Measurements from ENCODE around the gene NCAN. TPM values are rescaled to one million over a fixed set of nuclear protein-coding genes. Genes with fewer than 3 reads are reported as not detected.

NCAN gene
- total RNA-seq, 1 donor from 2014 or later, result not detected

DNA sequence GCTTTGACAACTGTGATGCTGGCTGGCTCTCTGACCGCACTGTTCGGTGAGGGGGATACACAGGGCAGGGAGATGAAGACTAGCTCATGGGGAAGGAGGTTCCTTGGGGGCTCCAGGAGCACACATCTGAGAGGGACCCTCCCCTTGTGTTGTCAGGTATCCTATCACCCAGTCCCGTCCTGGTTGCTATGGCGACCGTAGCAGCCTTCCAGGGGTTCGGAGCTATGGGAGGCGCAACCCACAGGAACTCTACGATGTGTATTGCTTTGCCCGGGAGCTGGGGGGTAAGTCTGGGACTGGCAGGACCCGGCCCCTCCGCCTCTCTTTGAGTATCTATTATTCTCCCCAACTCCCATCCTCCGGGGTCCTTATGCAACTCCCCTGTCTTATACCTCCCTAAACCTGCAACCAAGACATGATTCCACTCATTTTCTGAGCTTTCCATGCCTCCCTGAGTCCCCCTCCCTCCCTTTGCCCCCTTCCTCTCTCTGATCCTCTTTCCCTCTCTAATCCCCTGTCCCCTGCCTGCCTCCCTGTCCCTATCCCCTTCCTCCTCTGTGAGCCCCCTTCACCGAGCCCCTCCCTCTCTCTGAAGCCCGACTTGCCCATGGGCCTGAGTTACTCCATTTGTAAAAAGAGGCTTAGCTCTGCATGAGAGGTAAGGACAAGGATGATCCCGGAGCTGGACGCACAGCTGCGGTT lies 12.5 kb downstream of the NCAN start:
- no peak for ATAC-seq
- no peaks in the 10 kb centered on the region for H3K9me3 ChIP-seq
- H3K4me3 ChIP-seq, result peak overlapping the region; percentile 36
- no peak for DNase-seq
- no peak overlapping the region for H3K27ac ChIP-seq
- H3K36me3 ChIP-seq, result no peaks in the 10 kb centered on the region
- peaks cover 6% of the 10 kb centered on the region for H3K4me1 ChIP-seq
- intact Hi-C loops (cut with DNase I), result no loop called here
- TF ChIP-seq CTCF (IDR thresholded peaks at IDR 0.05), result no peak
- peaks cover 43% of the 10 kb centered on the region for H3K27me3 ChIP-seq

GRCh38 chr19:19224852-19225494 lies 13.2 kb downstream of the NCAN start:
- H3K36me3 ChIP-seq, result no peaks in the 10 kb centered on the region
- peak; percentile 65 for TF ChIP-seq CTCF (IDR thresholded peaks at IDR 0.05)
- H3K4me3 ChIP-seq, result peak overlapping the region; percentile 36
- H3K27ac ChIP-seq, result no peak overlapping the region
- peaks cover 43% of the 10 kb centered on the region for H3K27me3 ChIP-seq
- ATAC-seq (peak; percentile 91), DNase-seq (peak; percentile 90)
- H3K9me3 ChIP-seq, result no peaks in the 10 kb centered on the region
- intact Hi-C loops (cut with DNase I), result no loop called here
- H3K4me1 ChIP-seq, result peaks cover 6% of the 10 kb centered on the region

- H3K9me3 ChIP-seq, result no peaks in the 10 kb centered on the region
- no peaks in the 10 kb centered on the region for H3K36me3 ChIP-seq
- intact Hi-C loops (cut with DNase I), result no loop called here
- H3K27ac ChIP-seq, result no peak overlapping the region
- ATAC-seq, result no peak
- no peak for TF ChIP-seq CTCF (IDR thresholded peaks at IDR 0.05)
- no peak overlapping the region for H3K4me3 ChIP-seq
- no peak for DNase-seq
- peaks cover 6% of the 10 kb centered on the region for H3K4me1 ChIP-seq
- peaks cover 43% of the 10 kb centered on the region for H3K27me3 ChIP-seq
Measured at GRCh38 chr19:19226204-19226603, 14.4 kb downstream of the NCAN start.

DNA sequence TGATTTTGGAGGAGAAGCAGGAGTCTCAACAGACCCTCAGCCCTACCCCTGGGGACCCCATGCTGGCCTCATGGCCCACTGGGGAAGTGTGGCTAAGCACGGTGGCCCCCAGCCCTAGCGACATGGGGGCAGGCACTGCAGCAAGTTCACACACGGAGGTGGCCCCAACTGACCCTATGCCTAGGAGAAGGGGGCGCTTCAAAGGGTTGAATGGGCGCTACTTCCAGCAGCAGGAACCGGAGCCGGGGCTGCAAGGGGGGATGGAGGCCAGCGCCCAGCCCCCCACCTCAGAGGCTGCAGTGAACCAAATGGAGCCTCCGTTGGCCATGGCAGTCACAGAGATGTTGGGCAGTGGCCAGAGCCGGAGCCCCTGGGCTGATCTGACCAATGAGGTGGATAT lies 14.9 kb downstream of the NCAN start:
- H3K27me3 ChIP-seq, result peaks cover 43% of the 10 kb centered on the region
- no peak overlapping the region for H3K27ac ChIP-seq
- TF ChIP-seq CTCF (IDR thresholded peaks at IDR 0.05), result no peak
- H3K9me3 ChIP-seq, result no peaks in the 10 kb centered on the region
- DNase-seq (no peak), ATAC-seq (no peak)
- intact Hi-C loops (cut with DNase I), result no loop called here
- no peaks in the 10 kb centered on the region for H3K36me3 ChIP-seq
- no peak overlapping the region for H3K4me3 ChIP-seq
- peaks cover 6% of the 10 kb centered on the region for H3K4me1 ChIP-seq

- no peak for TF ChIP-seq CTCF (IDR thresholded peaks at IDR 0.05)
- Histone ChIP-seq H3K27ac (no peak overlapping the region), H3K36me3 (no peaks in the 10 kb centered on the region), H3K4me1 (peaks cover 6% of the 10 kb centered on the region), H3K4me3 (no peak overlapping the region), H3K27me3 (peaks cover 43% of the 10 kb centered on the region), H3K9me3 (no peaks in the 10 kb centered on the region)
- DNase-seq (no peak), ATAC-seq (no peak)
- intact Hi-C loops (cut with DNase I), result no loop called here
Measured at GRCh38 chr19:19227217-19227616, 15.5 kb downstream of the NCAN start.

All from upper lobe of right lung (tissue), 1 donor.